Parathyroid adenoma (tissue), 2 donors: ENCODE results near the gene HYLS1.
"Not testable (repeated sequence)": the region's sequence is repeated elsewhere in the genome, so short reads cannot be mapped to it uniquely, and the experiment has no call there.

Experiments
- H2AFZ ChIP-seq: fragments of 300-600 bp; sonication (generic); one replicate; pipeline ENCODE4 v1.7.0; 2017; ENCODE audit warnings: antibody characterized with exemption, mild to moderate bottlenecking
- H3K27ac ChIP-seq: fragments of 300-600 bp; sonication (generic); one replicate; pipeline ENCODE4 v1.7.0; 2017
- H3K27me3 ChIP-seq: fragments of 300-600 bp; sonication (generic); one replicate; pipeline ENCODE4 v1.7.0; 2017; ENCODE audit warnings: low read length; ENCODE audit not compliant: control insufficient read depth, insufficient read depth
- H3K36me3 ChIP-seq: fragments of 300-600 bp; sonication (generic); one replicate; pipeline ENCODE4 v1.7.0; 2017; ENCODE audit warnings: low read length; ENCODE audit not compliant: control insufficient read depth, insufficient read depth
- H3K4me1 ChIP-seq: fragments of 300-600 bp; sonication (generic); one replicate; pipeline ENCODE4 v1.7.0; 2017; ENCODE audit warnings: control low read depth
- H3K4me2 ChIP-seq: fragments of 300-600 bp; sonication (generic); one replicate; pipeline ENCODE4 v1.7.0; 2017; ENCODE audit warnings: low read length
- H3K4me3 ChIP-seq: fragments of 300-600 bp; sonication (generic); one replicate; pipeline ENCODE4 v1.7.0; 2017; ENCODE audit warnings: low read depth, low read length
- H3K79me2 ChIP-seq: fragments of 300-600 bp; sonication (generic); one replicate; pipeline ENCODE4 v1.7.0; 2017; ENCODE audit warnings: control low read depth
- H3K9ac ChIP-seq: fragments of 300-600 bp; sonication (generic); one replicate; pipeline ENCODE4 v1.7.0; 2017; ENCODE audit warnings: mild to moderate bottlenecking
- H3K9me3 ChIP-seq: fragments of 300-600 bp; sonication (generic); one replicate; pipeline ENCODE4 v1.7.0; 2017; ENCODE audit warnings: low read length; ENCODE audit not compliant: control insufficient read depth
- TF ChIP-seq, protein P1 (sequence below): fragments of 300-600 bp; sonication (generic); IDR thresholded peaks from one replicate; pipeline ENCODE4 v1.7.0; 2017; ENCODE audit warnings: antibody characterized with exemption, mild to moderate bottlenecking
- donor health status: primary hyperparathyroidism.

The HYLS1 gene, protein sequence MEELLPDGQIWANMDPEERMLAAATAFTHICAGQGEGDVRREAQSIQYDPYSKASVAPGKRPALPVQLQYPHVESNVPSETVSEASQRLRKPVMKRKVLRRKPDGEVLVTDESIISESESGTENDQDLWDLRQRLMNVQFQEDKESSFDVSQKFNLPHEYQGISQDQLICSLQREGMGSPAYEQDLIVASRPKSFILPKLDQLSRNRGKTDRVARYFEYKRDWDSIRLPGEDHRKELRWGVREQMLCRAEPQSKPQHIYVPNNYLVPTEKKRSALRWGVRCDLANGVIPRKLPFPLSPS

DNA sequence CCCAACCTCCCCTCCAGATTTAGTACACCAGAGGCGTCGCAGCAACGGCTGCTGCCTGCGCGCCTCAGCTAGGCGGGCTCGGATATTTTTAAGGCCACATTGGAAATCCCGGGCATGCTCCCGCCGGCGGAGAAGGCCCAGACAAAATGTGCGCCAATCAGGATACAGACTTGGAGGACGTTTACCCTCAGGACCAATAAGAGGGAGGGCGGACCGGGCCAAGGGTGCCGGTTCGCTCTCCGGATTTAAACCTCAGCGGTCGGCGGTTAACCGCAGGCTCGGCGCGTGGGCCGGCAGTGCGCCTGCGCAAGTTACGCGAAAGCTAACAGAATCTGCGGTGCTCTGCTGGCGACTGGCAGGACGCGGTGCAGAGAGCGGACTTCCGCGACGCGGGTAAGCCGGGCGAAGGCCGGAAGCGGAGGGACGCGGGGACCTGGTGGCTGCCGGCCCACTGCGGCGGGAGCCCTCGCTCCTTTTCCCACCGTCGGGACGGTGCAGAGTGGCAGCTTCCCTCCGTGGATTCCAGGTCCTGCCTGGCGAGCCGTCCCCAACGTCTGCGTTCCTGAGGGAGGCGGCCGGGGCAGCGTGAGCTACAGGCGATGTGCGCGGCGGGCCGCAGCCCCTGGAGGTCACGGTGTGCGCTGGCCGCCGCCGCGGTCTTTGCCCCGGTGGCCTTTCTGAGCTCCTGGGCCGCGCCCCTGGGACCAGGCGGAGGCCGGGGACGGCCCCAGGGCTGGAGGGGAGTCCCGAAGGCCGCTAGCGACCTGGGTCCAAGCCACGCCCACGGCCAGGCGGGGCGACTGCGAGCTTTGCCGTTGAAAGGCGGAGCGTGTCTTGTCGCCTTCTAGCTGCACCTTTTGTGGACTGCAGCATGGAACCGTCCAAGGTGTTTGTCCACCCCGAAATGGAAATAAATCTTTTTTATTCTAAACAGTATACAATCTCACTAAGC is at the start of gene HYLS1:
Gene HYLS1 (plus strand): TSS at position 296 of the 952 bp plus-strand sequence. CDS start 11,701 bp downstream, outside the sequence.
- Histone ChIP-seq H3K9me3 (no peaks in the 10 kb centered on the region), H3K4me2 (peak within 1 kb of the TSS; percentile 74), H3K4me3 (peak within 1 kb of the TSS; percentile 72), H3K27ac (peak within 1 kb of the TSS; percentile 83), H3K9ac (peak within 1 kb of the TSS; percentile 72), H3K27me3 (no peaks in the 10 kb centered on the region), H2AFZ (peak within 1 kb of the TSS; percentile 93), H3K4me1 (no peaks in the 10 kb centered on the region), H3K79me2 (no peaks in the 10 kb centered on the region), H3K36me3 (no peaks in the 10 kb centered on the region)
- TF ChIP-seq, protein P1, sequence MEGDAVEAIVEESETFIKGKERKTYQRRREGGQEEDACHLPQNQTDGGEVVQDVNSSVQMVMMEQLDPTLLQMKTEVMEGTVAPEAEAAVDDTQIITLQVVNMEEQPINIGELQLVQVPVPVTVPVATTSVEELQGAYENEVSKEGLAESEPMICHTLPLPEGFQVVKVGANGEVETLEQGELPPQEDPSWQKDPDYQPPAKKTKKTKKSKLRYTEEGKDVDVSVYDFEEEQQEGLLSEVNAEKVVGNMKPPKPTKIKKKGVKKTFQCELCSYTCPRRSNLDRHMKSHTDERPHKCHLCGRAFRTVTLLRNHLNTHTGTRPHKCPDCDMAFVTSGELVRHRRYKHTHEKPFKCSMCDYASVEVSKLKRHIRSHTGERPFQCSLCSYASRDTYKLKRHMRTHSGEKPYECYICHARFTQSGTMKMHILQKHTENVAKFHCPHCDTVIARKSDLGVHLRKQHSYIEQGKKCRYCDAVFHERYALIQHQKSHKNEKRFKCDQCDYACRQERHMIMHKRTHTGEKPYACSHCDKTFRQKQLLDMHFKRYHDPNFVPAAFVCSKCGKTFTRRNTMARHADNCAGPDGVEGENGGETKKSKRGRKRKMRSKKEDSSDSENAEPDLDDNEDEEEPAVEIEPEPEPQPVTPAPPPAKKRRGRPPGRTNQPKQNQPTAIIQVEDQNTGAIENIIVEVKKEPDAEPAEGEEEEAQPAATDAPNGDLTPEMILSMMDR: no peak

DNA sequence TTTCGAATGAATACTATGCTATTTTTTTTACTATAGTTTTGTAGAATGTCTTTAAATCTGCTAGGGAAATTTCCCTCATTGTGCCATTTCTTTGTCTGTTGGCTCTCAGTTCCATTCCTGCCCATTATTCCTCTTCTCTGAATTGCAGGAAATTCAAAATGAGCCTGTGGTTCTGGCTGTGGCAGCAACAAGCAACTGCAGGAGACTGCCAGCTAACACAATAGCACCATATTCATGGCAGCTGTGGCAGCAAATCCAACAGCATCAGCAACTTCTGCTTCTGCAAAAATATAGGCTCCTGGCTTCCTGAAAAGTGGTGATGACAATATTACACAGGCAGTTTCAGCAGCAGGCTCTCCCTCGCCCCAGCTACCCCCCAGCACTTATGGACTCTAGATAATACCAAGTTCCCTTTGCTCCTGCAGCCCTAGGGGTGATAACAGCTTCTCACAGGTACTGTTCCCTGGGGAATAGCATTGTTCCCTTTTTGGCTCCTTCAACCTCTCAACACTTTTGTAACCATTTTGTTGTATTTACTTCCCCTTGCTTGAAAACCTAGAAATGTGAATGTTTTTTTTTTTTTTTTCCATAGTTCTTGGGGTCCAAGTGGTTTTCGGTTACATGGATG is 45.0 kb upstream of the HYLS1 start:
- TF ChIP-seq, protein P1: no peak
- H3K27me3 ChIP-seq: no peaks in the 10 kb centered on the region

DNA sequence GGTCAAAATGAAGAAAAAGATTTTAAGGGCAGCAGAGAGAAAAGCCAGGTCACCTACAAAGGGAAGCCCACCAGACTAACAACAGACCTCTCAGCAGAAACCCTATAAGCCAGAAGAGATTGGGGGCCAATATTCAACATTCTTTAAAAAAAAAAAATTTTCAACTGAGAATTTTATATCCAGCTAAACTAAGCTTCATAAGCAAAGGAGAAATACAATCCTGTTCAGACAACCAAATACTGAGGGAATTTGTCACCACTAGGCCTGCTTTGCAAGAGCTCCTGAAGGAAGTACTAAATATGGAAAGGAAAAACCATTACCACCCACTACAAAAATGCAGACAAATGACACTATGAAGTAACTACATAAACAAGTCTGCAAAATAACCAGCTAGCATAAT is 41.3 kb upstream of the HYLS1 start:
- Histone ChIP-seq H2AFZ (no peak overlapping the region), H3K79me2 (no peaks in the 10 kb centered on the region), H3K4me1 (no peaks in the 10 kb centered on the region), H3K9me3 (no peaks in the 10 kb centered on the region), H3K27ac (no peak overlapping the region), H3K27me3 (no peaks in the 10 kb centered on the region), H3K4me3 (no peak overlapping the region), H3K36me3 (no peaks in the 10 kb centered on the region), H3K9ac (no peak overlapping the region), H3K4me2 (no peak overlapping the region)
- TF ChIP-seq, protein P1: no peak

More for the DNA sequence above, 45.0 kb upstream of the HYLS1 start:
- Histone ChIP-seq H2AFZ (no peak overlapping the region), H3K79me2 (no peaks in the 10 kb centered on the region), H3K9me3 (no peaks in the 10 kb centered on the region), H3K4me3 (no peak overlapping the region), H3K4me1 (no peaks in the 10 kb centered on the region), H3K4me2 (no peak overlapping the region), H3K36me3 (no peaks in the 10 kb centered on the region), H3K9ac (no peak overlapping the region), H3K27ac (no peak overlapping the region)

DNA sequence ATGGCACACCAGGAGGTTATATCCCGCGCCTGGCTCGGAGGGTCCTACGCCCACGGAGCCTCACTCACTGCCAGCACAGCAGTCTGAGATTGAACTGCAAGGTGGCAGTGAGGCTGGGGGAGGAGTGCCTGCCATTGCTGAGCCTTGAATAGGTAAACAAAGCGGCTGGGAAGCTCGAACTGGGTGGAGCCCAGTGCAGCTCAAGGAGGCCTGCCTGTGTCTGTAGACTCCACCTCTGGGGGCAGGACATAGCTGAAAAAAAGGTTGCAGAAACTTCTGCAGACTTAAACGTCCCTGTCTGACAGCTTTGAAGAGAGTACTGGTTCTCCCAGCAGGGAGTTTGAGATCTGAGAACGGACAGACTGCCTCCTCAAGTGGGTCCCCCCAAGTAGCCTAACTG is 29.8 kb upstream of the HYLS1 start:
- not testable (repeated sequence) for H2AFZ ChIP-seq, H3K36me3 ChIP-seq, H3K9me3 ChIP-seq, H3K4me3 ChIP-seq, H3K4me2 ChIP-seq, H3K27me3 ChIP-seq, H3K4me1 ChIP-seq, H3K27ac ChIP-seq, H3K9ac ChIP-seq, H3K79me2 ChIP-seq

DNA sequence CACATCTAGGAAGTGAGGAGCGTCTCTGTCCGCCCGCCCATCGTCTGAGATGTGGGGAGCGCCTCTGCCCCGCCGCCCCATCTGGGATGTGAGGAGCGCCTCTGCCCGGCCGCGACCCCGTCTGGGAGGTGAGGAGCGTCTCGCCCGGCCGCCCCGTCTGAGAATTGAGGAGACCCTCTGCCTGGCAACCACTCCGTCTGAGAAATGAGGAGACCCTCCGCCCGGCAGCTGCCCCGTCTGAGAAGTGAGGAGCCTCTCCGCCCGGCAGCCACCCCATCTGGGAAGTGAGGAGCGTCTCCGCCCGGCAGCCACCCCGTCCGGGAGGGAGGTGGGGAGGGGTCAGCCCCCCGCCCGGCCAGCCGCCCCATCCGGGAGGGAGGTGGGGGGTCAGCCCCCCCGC is 24.7 kb upstream of the HYLS1 start:
- not testable (repeated sequence) for H3K36me3 ChIP-seq, H3K4me2 ChIP-seq, H3K9me3 ChIP-seq, H3K9ac ChIP-seq, H3K27me3 ChIP-seq, H3K4me3 ChIP-seq, H3K4me1 ChIP-seq, H3K27ac ChIP-seq, H3K79me2 ChIP-seq, H2AFZ ChIP-seq

DNA sequence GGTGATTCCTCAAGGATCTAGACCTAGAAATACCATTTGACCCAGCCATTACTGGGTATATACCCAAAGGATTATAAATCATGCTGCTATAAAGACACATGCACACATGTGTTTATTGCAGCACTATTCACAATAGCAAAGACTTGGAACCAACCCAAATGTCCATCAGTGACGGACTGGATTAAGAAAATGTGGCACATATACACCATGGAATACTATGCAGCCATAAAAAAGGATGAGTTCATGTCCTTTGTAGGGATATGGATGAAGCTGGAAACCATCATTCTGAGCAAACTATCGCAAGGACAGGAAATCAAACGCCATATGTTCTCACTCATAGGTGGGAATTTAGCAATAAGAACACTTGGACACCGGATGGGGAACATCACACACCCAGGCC is 22.1 kb upstream of the HYLS1 start:
- not testable (repeated sequence) for H3K9ac ChIP-seq, H3K4me2 ChIP-seq, H3K27me3 ChIP-seq, H3K79me2 ChIP-seq, H2AFZ ChIP-seq, H3K4me3 ChIP-seq, H3K27ac ChIP-seq, H3K9me3 ChIP-seq, H3K4me1 ChIP-seq, H3K36me3 ChIP-seq
